ENCODE results near the gene ZNF592.
A peak's percentile ranks its signal among the peaks of the same experiment; 100 is the strongest.

Gene ZNF592

DNA sequence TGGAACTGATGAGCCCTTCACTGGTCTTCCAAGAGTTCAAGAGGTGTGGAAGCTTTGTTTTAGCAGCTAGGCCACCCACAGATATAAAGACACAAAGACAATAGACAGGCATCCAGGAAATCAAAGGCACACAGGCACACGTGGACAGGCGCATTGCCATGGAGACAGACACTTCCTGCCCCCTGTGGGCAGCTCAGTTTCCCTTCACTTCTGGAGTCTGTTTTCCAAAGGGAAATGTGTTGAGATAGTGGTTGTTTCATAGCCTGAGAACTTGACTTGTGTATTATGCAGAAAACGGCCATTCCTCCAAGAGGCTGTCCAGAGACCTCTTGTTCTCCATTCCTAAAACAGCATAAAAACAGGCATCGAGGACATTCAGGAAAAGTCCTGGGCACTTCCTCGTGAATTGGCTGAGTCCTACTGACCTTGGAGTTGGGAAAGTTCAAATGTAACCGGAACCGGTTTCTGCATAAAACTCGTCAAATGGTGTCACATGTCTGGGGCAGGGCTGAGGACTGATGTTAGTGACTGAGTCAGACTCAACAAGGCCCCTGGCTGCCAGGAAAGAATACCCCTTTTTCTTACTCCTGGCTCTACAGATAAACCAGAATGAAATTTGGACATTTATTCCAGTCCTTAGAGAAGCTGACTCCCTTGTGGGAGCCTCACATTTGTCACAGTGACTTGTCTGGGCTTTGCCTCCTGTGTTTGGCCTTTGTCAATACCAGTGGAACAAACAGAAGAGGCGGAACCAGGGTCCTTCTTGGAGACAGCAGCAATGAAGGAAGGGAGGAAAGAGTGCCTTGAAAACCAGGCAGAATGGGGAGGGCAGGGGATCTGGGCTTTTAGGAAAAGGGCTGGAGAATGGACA is 70.1 kb downstream of the ZNF592 start:
- Mint-ChIP-seq H3K9me3 (ENCODE audit: low read depth) (no peaks in the 10 kb centered on the region), H3K36me3 (no peaks in the 10 kb centered on the region), H3K27me3 (peaks cover 6% of the 10 kb centered on the region), H3K27ac (peak overlapping the region; percentile 50), H3K4me1 (ENCODE audit: low read depth) (peaks cover 12% of the 10 kb centered on the region), H3K4me3 (peak overlapping the region; percentile 53)

DNA sequence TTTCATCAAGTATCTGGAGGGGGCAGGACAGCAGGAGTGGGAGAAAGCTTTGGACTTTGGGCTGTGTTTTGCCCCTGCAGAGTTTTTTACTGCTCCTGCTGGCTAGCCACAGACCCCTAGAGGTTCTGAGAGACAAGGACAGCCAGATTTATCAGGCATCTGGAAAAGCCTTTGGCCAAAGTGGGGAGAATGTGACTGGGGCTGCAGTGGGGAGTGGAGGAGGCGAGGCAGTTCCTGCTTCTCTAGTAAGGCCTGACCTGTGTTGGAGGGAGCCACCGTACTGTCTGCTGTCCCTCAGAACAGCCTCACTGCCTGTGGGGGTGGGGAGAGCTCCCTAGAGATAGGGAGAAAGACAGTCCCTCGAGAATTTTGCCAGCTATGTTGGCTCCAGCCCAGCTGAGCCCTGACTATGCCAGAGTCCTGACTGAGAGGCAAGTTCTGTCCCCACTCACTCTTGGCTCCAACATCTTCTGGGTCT is 70.9 kb downstream of the ZNF592 start:
- H3K27ac Mint-ChIP-seq = no peak overlapping the region
- H3K4me1 Mint-ChIP-seq (ENCODE audit: low read depth) = peaks cover 12% of the 10 kb centered on the region
- H3K4me3 Mint-ChIP-seq = no peak overlapping the region
- no peaks in the 10 kb centered on the region for H3K36me3 Mint-ChIP-seq
- peaks cover 6% of the 10 kb centered on the region for H3K27me3 Mint-ChIP-seq
- H3K9me3 Mint-ChIP-seq (ENCODE audit: low read depth) = no peaks in the 10 kb centered on the region

DNA sequence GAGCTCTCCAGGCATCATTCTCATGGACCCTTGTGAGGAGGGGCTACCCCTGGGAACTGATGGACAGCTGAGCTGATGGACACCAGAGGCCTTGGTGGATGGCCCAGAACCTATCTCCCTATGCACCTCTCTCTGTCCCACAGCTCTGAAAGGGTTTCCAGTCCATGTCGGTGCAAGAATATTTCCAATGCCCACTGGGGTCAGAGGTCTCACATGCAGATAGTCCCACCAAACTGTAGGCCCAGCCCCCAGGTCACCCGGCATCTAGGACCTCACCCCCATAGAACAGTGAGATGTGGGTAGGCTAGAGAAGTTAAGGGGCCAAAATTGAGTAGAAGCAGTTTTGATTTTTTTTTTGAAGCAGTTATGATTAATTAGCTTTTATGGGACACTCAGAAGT is 71.4 kb downstream of the ZNF592 start:
- Mint-ChIP-seq H3K27me3 (peaks cover 6% of the 10 kb centered on the region), H3K4me1 (ENCODE audit: low read depth) (peaks cover 12% of the 10 kb centered on the region), H3K27ac (no peak overlapping the region)

DNA sequence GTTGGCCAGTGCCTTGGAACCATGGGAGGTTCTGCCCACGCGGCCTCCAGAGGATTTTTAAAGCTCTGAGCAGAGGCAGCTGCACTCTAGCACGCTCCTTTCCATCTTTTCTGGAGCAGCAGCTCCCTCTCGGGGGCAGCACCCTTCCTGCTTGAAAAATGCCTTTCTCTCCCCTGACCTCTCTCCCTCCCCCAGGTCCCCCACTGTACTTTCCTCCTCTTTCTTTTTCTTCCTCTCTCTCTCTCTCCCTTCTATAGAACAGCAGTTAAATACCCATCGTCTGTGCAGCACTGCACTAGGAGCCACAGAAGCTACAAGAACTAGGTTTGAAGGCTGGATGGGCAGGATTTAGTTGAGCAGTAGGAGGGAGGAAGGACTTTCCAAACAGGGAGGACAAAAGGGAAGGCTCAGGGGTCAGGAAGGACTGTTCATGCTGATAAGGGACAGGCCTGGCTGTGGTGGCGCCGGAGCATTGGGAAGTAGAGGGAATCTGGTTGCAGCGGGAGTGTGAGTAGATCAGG is 73.2 kb downstream of the ZNF592 start:
- Mint-ChIP-seq H3K4me1 (ENCODE audit: low read depth) (peaks cover 10% of the 10 kb centered on the region), H3K27me3 (peaks cover 1% of the 10 kb centered on the region), H3K27ac (no peak overlapping the region), H3K4me3 (no peak overlapping the region), H3K9me3 (ENCODE audit: low read depth) (no peaks in the 10 kb centered on the region), H3K36me3 (no peaks in the 10 kb centered on the region)

More for the DNA sequence above, 71.4 kb downstream of the ZNF592 start:
- Mint-ChIP-seq H3K9me3 (ENCODE audit: low read depth) (no peaks in the 10 kb centered on the region), H3K36me3 (no peaks in the 10 kb centered on the region), H3K4me3 (no peak overlapping the region)

DNA sequence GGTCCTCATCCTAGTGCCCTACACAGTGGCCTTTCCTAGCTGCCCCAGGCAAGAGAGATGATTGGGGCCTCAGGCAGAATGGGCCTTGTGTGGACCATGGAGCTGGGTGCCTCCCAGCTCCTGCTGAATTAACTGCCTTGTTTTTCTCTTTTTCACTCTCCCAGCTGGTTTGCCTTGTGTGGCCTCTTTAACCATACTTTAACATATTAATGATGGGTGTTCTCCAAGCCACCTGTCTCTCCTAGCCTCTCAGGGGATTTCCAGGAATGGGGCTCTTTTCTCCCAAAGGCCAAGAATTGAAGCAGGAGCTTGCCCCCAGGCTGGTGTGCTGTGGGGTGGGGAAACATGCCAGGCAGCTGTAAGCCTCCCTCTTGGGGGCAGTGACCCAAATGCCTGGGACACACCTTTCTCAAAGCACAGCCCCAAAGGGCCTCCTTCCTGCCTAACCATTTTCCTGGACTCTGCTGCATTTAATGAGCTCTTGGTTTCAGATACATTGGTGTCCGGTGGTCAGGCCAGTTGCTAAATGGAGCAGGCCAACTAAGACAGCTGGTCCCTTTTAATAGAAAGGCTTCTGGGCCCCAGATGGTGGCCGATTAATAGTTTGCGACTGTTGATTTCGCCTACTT is 74.4 kb downstream of the ZNF592 start:
- Mint-ChIP-seq H3K4me3 (no peak overlapping the region), H3K27ac (no peak overlapping the region)

GRCh38 chr15:84823282-84823878 is 75.0 kb downstream of the ZNF592 start:
- H3K4me1 Mint-ChIP-seq (ENCODE audit: low read depth) = peaks cover 4% of the 10 kb centered on the region
- H3K9me3 Mint-ChIP-seq (ENCODE audit: low read depth) = no peaks in the 10 kb centered on the region
- H3K27ac Mint-ChIP-seq = no peak overlapping the region
- no peaks in the 10 kb centered on the region for H3K36me3 Mint-ChIP-seq
- H3K4me3 Mint-ChIP-seq = no peak overlapping the region
- H3K27me3 Mint-ChIP-seq = no peaks in the 10 kb centered on the region

More for the DNA sequence above, 74.4 kb downstream of the ZNF592 start:
- peaks cover 9% of the 10 kb centered on the region for H3K4me1 Mint-ChIP-seq (ENCODE audit: low read depth)
- no peaks in the 10 kb centered on the region for H3K9me3 Mint-ChIP-seq (ENCODE audit: low read depth)
- no peaks in the 10 kb centered on the region for H3K27me3 Mint-ChIP-seq
- no peaks in the 10 kb centered on the region for H3K36me3 Mint-ChIP-seq

GRCh38 chr15:84824260-84825007 is 76.0 kb downstream of the ZNF592 start:
- H3K36me3 Mint-ChIP-seq = no peaks in the 10 kb centered on the region
- no peak overlapping the region for H3K4me3 Mint-ChIP-seq
- no peak overlapping the region for H3K27ac Mint-ChIP-seq
- no peaks in the 10 kb centered on the region for H3K9me3 Mint-ChIP-seq (ENCODE audit: low read depth)
- no peaks in the 10 kb centered on the region for H3K4me1 Mint-ChIP-seq (ENCODE audit: low read depth)
- H3K27me3 Mint-ChIP-seq = no peaks in the 10 kb centered on the region

- Mint-ChIP-seq H3K9me3 (ENCODE audit: low read depth) (no peaks in the 10 kb centered on the region), H3K27me3 (no peaks in the 10 kb centered on the region), H3K4me1 (ENCODE audit: low read depth) (no peaks in the 10 kb centered on the region), H3K36me3 (no peaks in the 10 kb centered on the region), H3K4me3 (no peak overlapping the region), H3K27ac (no peak overlapping the region)
Measured at GRCh38 chr15:84826369-84826823, 78.0 kb downstream of the ZNF592 start.

GRCh38 chr15:84827246-84827645 is 78.9 kb downstream of the ZNF592 start:
- Mint-ChIP-seq H3K9me3 (ENCODE audit: low read depth) (no peaks in the 10 kb centered on the region), H3K4me3 (no peak overlapping the region), H3K4me1 (ENCODE audit: low read depth) (no peaks in the 10 kb centered on the region), H3K27ac (no peak overlapping the region), H3K36me3 (no peaks in the 10 kb centered on the region), H3K27me3 (no peaks in the 10 kb centered on the region)

DNA sequence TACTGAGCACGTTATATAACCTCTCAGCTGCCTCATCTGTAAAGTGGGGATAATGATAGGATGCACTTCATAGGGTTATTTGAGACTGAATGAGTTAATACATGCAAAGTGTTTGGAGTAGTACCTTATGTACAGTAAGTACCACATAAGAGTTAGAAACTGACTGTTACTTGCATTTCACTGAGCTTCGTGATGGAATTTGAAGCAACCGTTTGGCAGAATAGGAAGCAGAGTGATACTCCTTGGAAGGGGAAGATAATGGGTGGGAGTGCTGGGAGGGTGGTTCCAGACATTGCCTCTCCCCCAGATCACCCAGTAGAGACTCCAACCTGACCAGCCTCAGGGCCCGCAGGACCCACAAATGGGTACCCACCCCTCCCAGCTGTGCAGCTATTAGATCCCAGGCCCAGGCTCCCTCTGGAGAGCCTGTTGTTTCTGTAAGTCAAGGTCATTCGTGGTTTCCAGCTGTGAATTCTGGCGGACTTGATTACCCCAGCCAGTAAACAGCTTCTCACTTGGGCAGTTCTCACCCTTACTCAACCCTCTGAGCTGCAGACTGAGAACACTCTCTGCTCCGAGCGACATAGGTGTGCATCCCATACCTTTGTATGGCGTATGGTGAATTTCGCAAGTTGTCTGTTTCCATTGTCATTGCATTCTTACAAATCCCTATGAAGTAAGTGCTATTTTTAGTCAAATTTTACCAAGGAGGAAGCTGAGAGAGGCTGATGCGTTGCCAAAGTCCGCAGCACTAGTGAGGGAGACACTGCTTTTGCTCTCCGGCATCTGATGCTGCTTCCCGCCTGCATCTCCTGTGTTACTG is 79.9 kb downstream of the ZNF592 start:
- no peaks in the 10 kb centered on the region for H3K27me3 Mint-ChIP-seq
- no peaks in the 10 kb centered on the region for H3K9me3 Mint-ChIP-seq (ENCODE audit: low read depth)

GRCh38 chr15:84829428-84829827 is 81.0 kb downstream of the ZNF592 start:
- no peaks in the 10 kb centered on the region for H3K9me3 Mint-ChIP-seq (ENCODE audit: low read depth)
- H3K27me3 Mint-ChIP-seq = no peaks in the 10 kb centered on the region
- no peak overlapping the region for H3K27ac Mint-ChIP-seq
- H3K36me3 Mint-ChIP-seq = no peaks in the 10 kb centered on the region
- H3K4me1 Mint-ChIP-seq (ENCODE audit: low read depth) = no peaks in the 10 kb centered on the region
- no peak overlapping the region for H3K4me3 Mint-ChIP-seq

More for the DNA sequence above, 79.9 kb downstream of the ZNF592 start:
- Mint-ChIP-seq H3K36me3 (no peaks in the 10 kb centered on the region), H3K27ac (no peak overlapping the region), H3K4me1 (ENCODE audit: low read depth) (no peaks in the 10 kb centered on the region), H3K4me3 (no peak overlapping the region)

GRCh38 chr15:84830036-84830435 is 81.6 kb downstream of the ZNF592 start:
- Mint-ChIP-seq H3K27ac (no peak overlapping the region), H3K4me3 (no peak overlapping the region), H3K27me3 (no peaks in the 10 kb centered on the region), H3K9me3 (ENCODE audit: low read depth) (no peaks in the 10 kb centered on the region), H3K4me1 (ENCODE audit: low read depth) (no peaks in the 10 kb centered on the region), H3K36me3 (no peaks in the 10 kb centered on the region)

- no peaks in the 10 kb centered on the region for H3K36me3 Mint-ChIP-seq
- H3K4me3 Mint-ChIP-seq = no peak overlapping the region
- H3K9me3 Mint-ChIP-seq (ENCODE audit: low read depth) = no peaks in the 10 kb centered on the region
- no peaks in the 10 kb centered on the region for H3K4me1 Mint-ChIP-seq (ENCODE audit: low read depth)
- H3K27me3 Mint-ChIP-seq = no peaks in the 10 kb centered on the region
- H3K27ac Mint-ChIP-seq = no peak overlapping the region
Measured at GRCh38 chr15:84831028-84831427, 82.6 kb downstream of the ZNF592 start.

DNA sequence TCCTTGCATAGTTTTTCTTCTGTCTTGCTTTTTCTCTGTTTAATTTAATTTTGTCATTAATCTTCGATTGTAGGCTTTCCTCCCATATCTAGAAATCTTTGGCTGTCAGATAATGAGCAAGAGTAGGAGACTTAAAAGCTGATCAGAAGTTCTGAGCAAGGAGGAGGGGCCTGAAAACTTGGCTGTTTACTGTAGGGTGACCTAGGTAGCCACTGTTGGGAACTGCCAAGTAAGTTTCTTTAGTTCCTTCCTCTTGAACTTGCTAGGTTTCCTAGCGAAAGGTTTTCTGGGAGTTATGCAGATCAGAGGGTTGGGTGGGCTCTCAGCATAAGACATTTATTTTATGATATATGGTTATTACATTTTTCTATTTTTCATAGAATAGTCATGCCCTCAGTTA is 83.2 kb downstream of the ZNF592 start:
- H3K9me3 Mint-ChIP-seq (ENCODE audit: low read depth) = no peaks in the 10 kb centered on the region
- H3K4me3 Mint-ChIP-seq = no peak overlapping the region
- H3K27me3 Mint-ChIP-seq = no peaks in the 10 kb centered on the region
- H3K27ac Mint-ChIP-seq = no peak overlapping the region
- H3K36me3 Mint-ChIP-seq = no peaks in the 10 kb centered on the region
- H3K4me1 Mint-ChIP-seq (ENCODE audit: low read depth) = no peaks in the 10 kb centered on the region

Data from activated naive CD8-positive, alpha-beta T cell (primary cell).